ENCODE measurements around the gene NCLN. TPM values are rescaled to one million over a fixed set of nuclear protein-coding genes. Genes with fewer than 3 reads are reported as not detected.

Gene NCLN
- total and polyA plus RNA-seq, 9 of the 15 experiments (the other 6 are each of a cell fraction or from before 2014, with no cell fraction given), result 3.8 to 126 (median 39.6) TPM

DNA sequence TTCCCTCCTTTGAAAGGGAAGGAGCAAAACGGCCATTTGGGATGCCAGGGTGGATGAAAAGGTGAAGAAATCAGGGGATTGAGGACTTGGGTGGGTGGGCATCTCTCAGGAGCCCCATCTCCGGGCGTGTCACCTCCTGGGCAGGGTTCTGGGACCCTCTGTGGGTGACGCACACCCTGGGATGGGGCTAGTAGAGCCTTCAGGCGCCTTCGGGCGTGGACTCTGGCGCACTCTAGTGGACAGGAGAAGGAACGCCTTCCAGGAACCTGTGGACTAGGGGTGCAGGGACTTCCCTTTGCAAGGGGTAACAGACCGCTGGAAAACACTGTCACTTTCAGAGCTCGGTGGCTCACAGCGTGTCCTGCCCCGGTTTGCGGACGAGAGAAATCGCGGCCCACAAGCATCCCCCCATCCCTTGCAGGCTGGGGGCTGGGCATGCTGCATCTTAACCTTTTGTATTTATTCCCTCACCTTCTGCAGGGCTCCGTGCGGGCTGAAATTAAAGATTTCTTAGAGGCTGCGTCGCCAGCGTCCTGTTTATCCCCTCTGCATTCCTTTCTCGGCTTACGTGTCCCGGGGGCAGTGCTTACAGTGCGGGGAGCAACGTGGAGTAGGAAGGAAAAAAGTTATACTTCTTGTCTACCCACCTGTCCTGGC lies 22.4 kb upstream of the NCLN start (continued):
- TF ChIP-seq, protein P1, sequence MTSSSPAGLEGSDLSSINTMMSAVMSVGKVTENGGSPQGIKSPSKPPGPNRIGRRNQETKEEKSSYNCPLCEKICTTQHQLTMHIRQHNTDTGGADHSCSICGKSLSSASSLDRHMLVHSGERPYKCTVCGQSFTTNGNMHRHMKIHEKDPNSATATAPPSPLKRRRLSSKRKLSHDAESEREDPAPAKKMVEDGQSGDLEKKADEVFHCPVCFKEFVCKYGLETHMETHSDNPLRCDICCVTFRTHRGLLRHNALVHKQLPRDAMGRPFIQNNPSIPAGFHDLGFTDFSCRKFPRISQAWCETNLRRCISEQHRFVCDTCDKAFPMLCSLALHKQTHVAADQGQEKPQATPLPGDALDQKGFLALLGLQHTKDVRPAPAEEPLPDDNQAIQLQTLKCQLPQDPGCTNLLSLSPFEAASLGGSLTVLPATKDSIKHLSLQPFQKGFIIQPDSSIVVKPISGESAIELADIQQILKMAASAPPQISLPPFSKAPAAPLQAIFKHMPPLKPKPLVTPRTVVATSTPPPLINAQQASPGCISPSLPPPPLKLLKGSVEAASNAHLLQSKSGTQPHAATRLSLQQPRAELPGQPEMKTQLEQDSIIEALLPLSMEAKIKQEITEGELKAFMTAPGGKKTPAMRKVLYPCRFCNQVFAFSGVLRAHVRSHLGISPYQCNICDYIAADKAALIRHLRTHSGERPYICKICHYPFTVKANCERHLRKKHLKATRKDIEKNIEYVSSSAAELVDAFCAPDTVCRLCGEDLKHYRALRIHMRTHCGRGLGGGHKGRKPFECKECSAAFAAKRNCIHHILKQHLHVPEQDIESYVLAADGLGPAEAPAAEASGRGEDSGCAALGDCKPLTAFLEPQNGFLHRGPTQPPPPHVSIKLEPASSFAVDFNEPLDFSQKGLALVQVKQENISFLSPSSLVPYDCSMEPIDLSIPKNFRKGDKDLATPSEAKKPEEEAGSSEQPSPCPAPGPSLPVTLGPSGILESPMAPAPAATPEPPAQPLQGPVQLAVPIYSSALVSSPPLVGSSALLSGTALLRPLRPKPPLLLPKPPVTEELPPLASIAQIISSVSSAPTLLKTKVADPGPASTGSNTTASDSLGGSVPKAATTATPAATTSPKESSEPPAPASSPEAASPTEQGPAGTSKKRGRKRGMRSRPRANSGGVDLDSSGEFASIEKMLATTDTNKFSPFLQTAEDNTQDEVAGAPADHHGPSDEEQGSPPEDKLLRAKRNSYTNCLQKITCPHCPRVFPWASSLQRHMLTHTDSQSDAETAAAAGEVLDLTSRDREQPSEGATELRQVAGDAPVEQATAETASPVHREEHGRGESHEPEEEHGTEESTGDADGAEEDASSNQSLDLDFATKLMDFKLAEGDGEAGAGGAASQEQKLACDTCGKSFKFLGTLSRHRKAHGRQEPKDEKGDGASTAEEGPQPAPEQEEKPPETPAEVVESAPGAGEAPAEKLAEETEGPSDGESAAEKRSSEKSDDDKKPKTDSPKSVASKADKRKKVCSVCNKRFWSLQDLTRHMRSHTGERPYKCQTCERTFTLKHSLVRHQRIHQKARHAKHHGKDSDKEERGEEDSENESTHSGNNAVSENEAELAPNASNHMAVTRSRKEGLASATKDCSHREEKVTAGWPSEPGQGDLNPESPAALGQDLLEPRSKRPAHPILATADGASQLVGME (CRISPR knock-in tag; IDR thresholded peaks at IDR 0.05), result no peak
- TF ChIP-seq BMI1 (IDR thresholded peaks at IDR 0.05; ENCODE audit: low read length) (no peak), KLF16 (IDR thresholded peaks at IDR 0.05) (no peak), SAFB2 (IDR thresholded peaks at IDR 0.05; ENCODE audit: borderline replicate concordance, low read depth, low read length, severe bottlenecking) (no peak), ZFPM2 (CRISPR knock-in tag; IDR thresholded peaks at IDR 0.05) (no peak)
- TF ChIP-seq, protein P2, sequence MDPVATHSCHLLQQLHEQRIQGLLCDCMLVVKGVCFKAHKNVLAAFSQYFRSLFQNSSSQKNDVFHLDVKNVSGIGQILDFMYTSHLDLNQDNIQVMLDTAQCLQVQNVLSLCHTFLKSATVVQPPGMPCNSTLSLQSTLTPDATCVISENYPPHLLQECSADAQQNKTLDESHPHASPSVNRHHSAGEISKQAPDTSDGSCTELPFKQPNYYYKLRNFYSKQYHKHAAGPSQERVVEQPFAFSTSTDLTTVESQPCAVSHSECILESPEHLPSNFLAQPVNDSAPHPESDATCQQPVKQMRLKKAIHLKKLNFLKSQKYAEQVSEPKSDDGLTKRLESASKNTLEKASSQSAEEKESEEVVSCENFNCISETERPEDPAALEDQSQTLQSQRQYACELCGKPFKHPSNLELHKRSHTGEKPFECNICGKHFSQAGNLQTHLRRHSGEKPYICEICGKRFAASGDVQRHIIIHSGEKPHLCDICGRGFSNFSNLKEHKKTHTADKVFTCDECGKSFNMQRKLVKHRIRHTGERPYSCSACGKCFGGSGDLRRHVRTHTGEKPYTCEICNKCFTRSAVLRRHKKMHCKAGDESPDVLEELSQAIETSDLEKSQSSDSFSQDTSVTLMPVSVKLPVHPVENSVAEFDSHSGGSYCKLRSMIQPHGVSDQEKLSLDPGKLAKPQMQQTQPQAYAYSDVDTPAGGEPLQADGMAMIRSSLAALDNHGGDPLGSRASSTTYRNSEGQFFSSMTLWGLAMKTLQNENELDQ (CRISPR knock-in tag; IDR thresholded peaks at IDR 0.05; ENCODE audit: borderline replicate concordance), result no peak
- TF ChIP-seq, protein P3, sequence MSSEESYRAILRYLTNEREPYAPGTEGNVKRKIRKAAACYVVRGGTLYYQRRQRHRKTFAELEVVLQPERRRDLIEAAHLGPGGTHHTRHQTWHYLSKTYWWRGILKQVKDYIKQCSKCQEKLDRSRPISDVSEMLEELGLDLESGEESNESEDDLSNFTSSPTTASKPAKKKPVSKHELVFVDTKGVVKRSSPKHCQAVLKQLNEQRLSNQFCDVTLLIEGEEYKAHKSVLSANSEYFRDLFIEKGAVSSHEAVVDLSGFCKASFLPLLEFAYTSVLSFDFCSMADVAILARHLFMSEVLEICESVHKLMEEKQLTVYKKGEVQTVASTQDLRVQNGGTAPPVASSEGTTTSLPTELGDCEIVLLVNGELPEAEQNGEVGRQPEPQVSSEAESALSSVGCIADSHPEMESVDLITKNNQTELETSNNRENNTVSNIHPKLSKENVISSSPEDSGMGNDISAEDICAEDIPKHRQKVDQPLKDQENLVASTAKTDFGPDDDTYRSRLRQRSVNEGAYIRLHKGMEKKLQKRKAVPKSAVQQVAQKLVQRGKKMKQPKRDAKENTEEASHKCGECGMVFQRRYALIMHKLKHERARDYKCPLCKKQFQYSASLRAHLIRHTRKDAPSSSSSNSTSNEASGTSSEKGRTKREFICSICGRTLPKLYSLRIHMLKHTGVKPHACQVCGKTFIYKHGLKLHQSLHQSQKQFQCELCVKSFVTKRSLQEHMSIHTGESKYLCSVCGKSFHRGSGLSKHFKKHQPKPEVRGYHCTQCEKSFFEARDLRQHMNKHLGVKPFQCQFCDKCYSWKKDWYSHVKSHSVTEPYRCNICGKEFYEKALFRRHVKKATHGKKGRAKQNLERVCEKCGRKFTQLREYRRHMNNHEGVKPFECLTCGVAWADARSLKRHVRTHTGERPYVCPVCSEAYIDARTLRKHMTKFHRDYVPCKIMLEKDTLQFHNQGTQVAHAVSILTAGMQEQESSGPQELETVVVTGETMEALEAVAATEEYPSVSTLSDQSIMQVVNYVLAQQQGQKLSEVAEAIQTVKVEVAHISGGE (CRISPR knock-in tag; IDR thresholded peaks at IDR 0.05), result no peak
- TF ChIP-seq, protein P4, sequence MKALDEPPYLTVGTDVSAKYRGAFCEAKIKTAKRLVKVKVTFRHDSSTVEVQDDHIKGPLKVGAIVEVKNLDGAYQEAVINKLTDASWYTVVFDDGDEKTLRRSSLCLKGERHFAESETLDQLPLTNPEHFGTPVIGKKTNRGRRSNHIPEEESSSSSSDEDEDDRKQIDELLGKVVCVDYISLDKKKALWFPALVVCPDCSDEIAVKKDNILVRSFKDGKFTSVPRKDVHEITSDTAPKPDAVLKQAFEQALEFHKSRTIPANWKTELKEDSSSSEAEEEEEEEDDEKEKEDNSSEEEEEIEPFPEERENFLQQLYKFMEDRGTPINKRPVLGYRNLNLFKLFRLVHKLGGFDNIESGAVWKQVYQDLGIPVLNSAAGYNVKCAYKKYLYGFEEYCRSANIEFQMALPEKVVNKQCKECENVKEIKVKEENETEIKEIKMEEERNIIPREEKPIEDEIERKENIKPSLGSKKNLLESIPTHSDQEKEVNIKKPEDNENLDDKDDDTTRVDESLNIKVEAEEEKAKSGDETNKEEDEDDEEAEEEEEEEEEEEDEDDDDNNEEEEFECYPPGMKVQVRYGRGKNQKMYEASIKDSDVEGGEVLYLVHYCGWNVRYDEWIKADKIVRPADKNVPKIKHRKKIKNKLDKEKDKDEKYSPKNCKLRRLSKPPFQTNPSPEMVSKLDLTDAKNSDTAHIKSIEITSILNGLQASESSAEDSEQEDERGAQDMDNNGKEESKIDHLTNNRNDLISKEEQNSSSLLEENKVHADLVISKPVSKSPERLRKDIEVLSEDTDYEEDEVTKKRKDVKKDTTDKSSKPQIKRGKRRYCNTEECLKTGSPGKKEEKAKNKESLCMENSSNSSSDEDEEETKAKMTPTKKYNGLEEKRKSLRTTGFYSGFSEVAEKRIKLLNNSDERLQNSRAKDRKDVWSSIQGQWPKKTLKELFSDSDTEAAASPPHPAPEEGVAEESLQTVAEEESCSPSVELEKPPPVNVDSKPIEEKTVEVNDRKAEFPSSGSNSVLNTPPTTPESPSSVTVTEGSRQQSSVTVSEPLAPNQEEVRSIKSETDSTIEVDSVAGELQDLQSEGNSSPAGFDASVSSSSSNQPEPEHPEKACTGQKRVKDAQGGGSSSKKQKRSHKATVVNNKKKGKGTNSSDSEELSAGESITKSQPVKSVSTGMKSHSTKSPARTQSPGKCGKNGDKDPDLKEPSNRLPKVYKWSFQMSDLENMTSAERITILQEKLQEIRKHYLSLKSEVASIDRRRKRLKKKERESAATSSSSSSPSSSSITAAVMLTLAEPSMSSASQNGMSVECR (CRISPR knock-in tag; IDR thresholded peaks at IDR 0.05), result no peak
